Thymus (tissue), 11 donors: ENCODE measurements around the gene KANK2. TPM values are rescaled to one million over a fixed set of nuclear protein-coding genes. Genes with fewer than 3 reads are reported as not detected.

ENCODE experiments used
- DNase-seq, 9 donors: peaks; one replicate each; pipeline ENCODE4 v3.0.0-alpha.2; 2013; ENCODE audit warnings: low spot score in 9 of 9, low read depth in 6 of 9, missing footprints in 1 of 9
- H3K27ac ChIP-seq, 2 donors: one replicate each; pipeline ENCODE4 v1.5.1; 2013; ENCODE audit warnings: control low read depth in 1 of 2, low read depth in 1 of 2, low read length in 1 of 2, mild to moderate bottlenecking in 1 of 2, moderate library complexity in 1 of 2
- H3K27me3 ChIP-seq, 2 donors: one replicate each; pipeline ENCODE4 v1.5.1; 2013; ENCODE audit warnings: low read length in 1 of 2; ENCODE audit not compliant: control insufficient read depth in 2 of 2, insufficient read depth in 1 of 2
- H3K36me3 ChIP-seq, 2 donors: one replicate each; pipeline ENCODE4 v1.5.1; 2013; ENCODE audit warnings: low read length in 1 of 2, mild to moderate bottlenecking in 1 of 2, moderate library complexity in 1 of 2; ENCODE audit not compliant: control insufficient read depth in 2 of 2, insufficient read depth in 2 of 2
- H3K4me1 ChIP-seq, 2 donors: one replicate each; pipeline ENCODE4 v1.5.1; 2013; ENCODE audit warnings: low read length in 2 of 2; ENCODE audit not compliant: control insufficient read depth in 2 of 2, insufficient read depth in 2 of 2
- H3K4me3 ChIP-seq, 2 donors: one replicate each; pipeline ENCODE4 v1.5.1; 2013; ENCODE audit warnings: low read length in 2 of 2, control low read depth in 1 of 2, mild to moderate bottlenecking in 1 of 2
- H3K9me3 ChIP-seq, 2 donors: one replicate each; pipeline ENCODE4 v1.5.1; 2013; ENCODE audit warnings: low read length in 1 of 2, mild to moderate bottlenecking in 1 of 2; ENCODE audit not compliant: control insufficient read depth in 2 of 2, insufficient read depth in 1 of 2
- WGBS: extraction: QIAGEN DNeasy Blood & Tissue Kit; methylation state at CpG from one replicate; pipeline ENCODE4 v1.1.7; 2013; 5-methylcytosine and 5-hydroxymethylcytosine counted together
- polyA plus RNA-seq: library from polyadenylated mRNA; stranded (reverse); fragments of 200-250 nt; gene quantifications from one replicate; pipeline ENCODE4 v1.2.3, GENCODE V29; 2013
- total RNA-seq: library from RNA; stranded (reverse); fragments of 120-200 nt; gene quantifications from one replicate; pipeline ENCODE4 v1.2.4, GENCODE V29; 2013
- donor health status: healthy.

The KANK2 gene
- total and polyA plus RNA-seq, 2 donors, result 12.3 to 18.3 TPM

DNA sequence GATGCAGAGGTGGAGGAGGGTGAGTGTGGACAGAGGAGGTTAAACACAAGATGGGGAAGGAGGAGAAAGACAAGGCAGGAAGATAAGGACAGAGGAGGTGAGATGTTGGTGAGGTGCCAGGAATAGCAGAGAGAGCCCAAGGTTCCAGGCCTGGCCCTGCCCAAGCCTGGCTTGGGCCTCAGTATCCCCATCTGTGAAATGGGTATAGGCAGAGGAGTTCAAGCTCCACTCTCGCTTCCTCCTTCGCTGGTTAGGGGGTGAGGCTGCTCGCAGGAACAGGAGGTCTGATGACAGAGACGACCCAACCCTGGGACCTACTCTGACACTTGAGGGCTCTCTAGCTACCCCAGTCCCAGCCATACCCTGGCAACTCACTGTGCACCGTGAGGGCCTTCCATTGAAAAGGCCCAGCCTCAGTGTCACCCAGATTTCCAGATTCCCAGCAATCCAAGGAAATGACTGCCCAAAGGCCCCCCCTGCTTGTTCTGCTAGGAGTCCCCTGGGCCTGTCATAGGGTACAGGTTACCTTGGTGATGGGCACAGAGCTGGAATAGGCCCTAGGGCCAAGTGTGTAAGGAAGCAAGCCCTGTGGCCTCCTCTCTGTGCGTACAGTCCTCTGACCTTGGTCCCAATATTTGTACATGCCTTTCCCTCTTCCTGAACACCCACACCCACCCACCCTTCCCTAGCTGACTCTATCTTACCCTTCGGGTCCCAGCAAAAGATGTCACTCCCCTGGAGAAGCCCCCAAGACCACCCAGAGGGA, 33.5 kb upstream of the KANK2 start:
- DNase-seq, result no peak
- H3K4me1 ChIP-seq, result no peaks in the 10 kb centered on the region
- H3K27me3 ChIP-seq, result no peaks in the 10 kb centered on the region
- no peaks in the 10 kb centered on the region for H3K36me3 ChIP-seq
- H3K4me3 ChIP-seq, result no peak overlapping the region
- 94% methylated on average over 7 of the region's 7 CpGs for WGBS
- no peak overlapping the region for H3K27ac ChIP-seq
- peaks cover 0 to 3% of the 10 kb centered on the region in 2 donors for H3K9me3 ChIP-seq

- no peak for DNase-seq
- no peaks in the 10 kb centered on the region for H3K4me1 ChIP-seq
- H3K27ac ChIP-seq, result no peak overlapping the region
- WGBS, result 96% methylated on average over 14 of the region's 14 CpGs
- no peaks in the 10 kb centered on the region for H3K36me3 ChIP-seq
- H3K4me3 ChIP-seq, result no peak overlapping the region
- peaks cover 0 to 3% of the 10 kb centered on the region in 2 donors for H3K9me3 ChIP-seq
- no peaks in the 10 kb centered on the region for H3K27me3 ChIP-seq
Observed at GRCh38 chr19:11227195-11227886, 30.0 kb upstream of the KANK2 start.

- 32% methylated on average over 1 of the region's 1 CpG for WGBS
- no peak for DNase-seq
- Histone ChIP-seq H3K36me3 (peaks cover 0 to 3% of the 10 kb centered on the region in 2 donors), H3K4me3 (no peak overlapping the region), H3K27ac (no peak overlapping the region), H3K27me3 (no peaks in the 10 kb centered on the region), H3K4me1 (no peaks in the 10 kb centered on the region), H3K9me3 (peaks cover 0 to 3% of the 10 kb centered on the region in 2 donors)
Observed at GRCh38 chr19:11226716-11227166, 29.4 kb upstream of the KANK2 start.

DNA sequence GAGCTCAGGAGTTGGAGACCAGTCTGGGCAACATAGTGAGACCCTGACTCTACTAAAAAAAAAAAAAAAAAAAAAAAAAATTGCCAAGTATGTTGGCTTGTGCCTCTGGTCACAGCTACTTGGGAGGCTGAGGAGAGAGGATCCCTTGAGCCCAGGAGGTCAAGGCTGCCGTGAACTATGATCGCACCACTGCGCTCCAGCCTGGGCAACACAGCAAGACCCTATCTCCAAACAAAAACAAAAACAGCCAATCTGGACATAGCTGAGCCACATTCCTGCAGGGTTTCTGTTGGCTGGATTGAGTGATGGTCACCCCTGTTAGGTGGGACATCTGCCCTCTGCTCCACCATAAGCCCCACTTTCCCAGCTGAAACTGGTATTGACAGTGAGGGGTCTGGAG, 28.5 kb upstream of the KANK2 start:
- WGBS, result 98% methylated on average over 3 of the region's 3 CpGs
- Histone ChIP-seq H3K9me3 (peaks cover 0 to 5% of the 10 kb centered on the region in 2 donors), H3K4me3 (no peak overlapping the region), H3K36me3 (peaks cover 0 to 5% of the 10 kb centered on the region in 2 donors), H3K27ac (no peak overlapping the region), H3K4me1 (no peaks in the 10 kb centered on the region), H3K27me3 (no peaks in the 10 kb centered on the region)
- DNase-seq, result no peak

- no peak for DNase-seq
- peaks cover 0 to 5% of the 10 kb centered on the region in 2 donors for H3K36me3 ChIP-seq
- H3K4me3 ChIP-seq, result no peak overlapping the region
- H3K27me3 ChIP-seq, result no peaks in the 10 kb centered on the region
- H3K9me3 ChIP-seq, result peaks cover 0 to 6% of the 10 kb centered on the region in 2 donors
- no peak overlapping the region for H3K27ac ChIP-seq
- whole genome bisulfite sequencing, result over 99% methylated on average over 5 of the region's 5 CpGs
- H3K4me1 ChIP-seq, result no peaks in the 10 kb centered on the region
Observed at GRCh38 chr19:11225172-11225571, 27.8 kb upstream of the KANK2 start.

- DNase-seq, result no peak
- peaks cover 0 to 5% of the 10 kb centered on the region in 2 donors for H3K36me3 ChIP-seq
Observed at GRCh38 chr19:11224429-11224828, 27.1 kb upstream of the KANK2 start.

GRCh38 chr19:11223200-11223599, 25.9 kb upstream of the KANK2 start:
- H3K36me3 ChIP-seq, result peaks cover 0 to 5% of the 10 kb centered on the region in 2 donors
- H3K4me3 ChIP-seq, result no peak overlapping the region
- H3K9me3 ChIP-seq, result peaks cover 0 to 6% of the 10 kb centered on the region in 2 donors
- H3K27me3 ChIP-seq, result no peaks in the 10 kb centered on the region
- H3K27ac ChIP-seq, result no peak overlapping the region
- no peak for DNase-seq
- H3K4me1 ChIP-seq, result no peaks in the 10 kb centered on the region
- WGBS, result 96% methylated on average over 3 of the region's 3 CpGs

More at GRCh38 chr19:11224429-11224828, 27.1 kb upstream of the KANK2 start:
- Histone ChIP-seq H3K27me3 (no peaks in the 10 kb centered on the region), H3K4me1 (no peaks in the 10 kb centered on the region), H3K9me3 (peaks cover 0 to 6% of the 10 kb centered on the region in 2 donors), H3K27ac (no peak overlapping the region), H3K4me3 (no peak overlapping the region)
- WGBS, result 96% methylated on average over 7 of the region's 7 CpGs

DNA sequence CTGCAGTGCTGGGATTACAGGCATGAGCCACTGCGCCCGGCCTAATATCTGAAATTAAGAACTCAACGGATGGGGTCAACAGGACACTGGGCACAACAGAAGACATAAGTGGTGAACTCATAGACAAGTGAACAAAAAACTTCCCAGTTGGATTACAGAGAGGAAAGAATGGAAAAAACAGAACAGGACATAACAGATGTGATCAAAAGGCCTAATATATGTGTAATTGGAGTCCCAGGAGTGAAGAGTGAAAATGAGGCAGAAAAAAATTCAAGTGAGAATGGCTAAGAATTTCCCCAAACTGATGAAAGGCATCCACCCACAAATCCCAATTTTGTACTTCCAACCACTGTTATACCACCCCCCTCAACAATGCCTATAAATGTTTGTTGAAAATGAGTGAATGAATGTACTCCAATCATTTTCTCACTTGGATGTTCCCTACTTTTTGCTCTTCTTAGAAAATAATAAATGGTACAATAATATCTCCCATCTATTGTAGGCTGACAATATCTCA, 23.8 kb upstream of the KANK2 start:
- Histone ChIP-seq H3K36me3 (peaks cover 0 to 5% of the 10 kb centered on the region in 2 donors), H3K9me3 (peaks cover 0 to 2% of the 10 kb centered on the region in 2 donors), H3K27ac (no peak overlapping the region), H3K4me1 (no peaks in the 10 kb centered on the region), H3K27me3 (no peaks in the 10 kb centered on the region), H3K4me3 (no peak overlapping the region)
- DNase-seq, result no peak
- over 99% methylated on average over 3 of the region's 3 CpGs for WGBS

GRCh38 chr19:11214387-11214786, 17.0 kb upstream of the KANK2 start:
- Histone ChIP-seq H3K36me3 (no peaks in the 10 kb centered on the region), H3K4me3 (no peak overlapping the region)
- WGBS, result 97% methylated on average over 6 of the region's 6 CpGs

More at GRCh38 chr19:11214387-11214786, 17.0 kb upstream of the KANK2 start:
- Histone ChIP-seq H3K9me3 (peaks cover 0 to 10% of the 10 kb centered on the region in 2 donors), H3K4me1 (no peaks in the 10 kb centered on the region), H3K27ac (no peak overlapping the region), H3K27me3 (no peaks in the 10 kb centered on the region)
- no peak for DNase-seq
